H1 (cell line): ENCODE data around the gene MOCS1. TPM values are rescaled to one million over a fixed set of nuclear protein-coding genes. Genes with fewer than 3 reads are reported as not detected.

ENCODE experiments used
- BACH1 ChIP-seq: IDR thresholded peaks from 2 replicates; pipeline ENCODE4 v1.6.1; 2012; ENCODE audit warnings: low read length, improper control_type of control experiment
- CTCF ChIP-seq, 3 experiments: IDR thresholded peaks; 1 replicate in 2 of 3; 2 replicates in 1 of 3; pipeline versions ENCODE4 v1.5.1 to v1.6.1; 2011; ENCODE audit warnings: low read length in 3 of 3, mild to moderate bottlenecking in 3 of 3, inconsistent platforms in 2 of 3, low read depth in 1 of 3, moderate library complexity in 1 of 3; ENCODE audit not compliant: insufficient read depth in 1 of 3; ENCODE audit errors: control extremely low read depth in 1 of 3
- HDAC6 ChIP-seq: IDR thresholded peaks from one replicate; pipeline ENCODE4 v1.7.1; 2012; ENCODE audit warnings: low read depth, mild to moderate bottlenecking, inconsistent platforms, low read length, moderate library complexity
- polyA plus RNA-seq, 7 experiments: library from polyadenylated mRNA; depleted of rRNA in 3 of 7; stranded (reverse) in 5 of 7; unstranded in 2 of 7; fragments of >200 nt in 5 of 7; fragments of 200-250 nt in 2 of 7; gene quantifications; 1 replicate in 5 of 7; 2 replicates in 1 of 7; 4 replicates in 1 of 7; pipeline versions ENCODE4 v1.2.1 to v1.2.3, GENCODE V29; 2011 to 2013; ENCODE audit warnings: missing spikeins in 2 of 7, mixed read lengths in 2 of 7
- total RNA-seq: library from RNA; stranded (reverse); fragmentation: NEBNext Ultra II Directional; extraction: Animal tissue kit (Norgen Biotek cat#: 25700); gene quantifications from 2 replicates; pipeline ENCODE4 v1.2.1, GENCODE V29; 2021
- TF ChIP-seq, protein P1 (sequence below): IDR thresholded peaks from 2 replicates; pipeline ENCODE4 v1.6.1; 2011; ENCODE audit warnings: low read length, improper control_type of control experiment

MOCS1 gene
- total and polyA plus RNA-seq, 2 of the 8 experiments (the other 6 are each of a cell fraction or from before 2014, with no cell fraction given): 13.4 to 19.7 TPM

DNA sequence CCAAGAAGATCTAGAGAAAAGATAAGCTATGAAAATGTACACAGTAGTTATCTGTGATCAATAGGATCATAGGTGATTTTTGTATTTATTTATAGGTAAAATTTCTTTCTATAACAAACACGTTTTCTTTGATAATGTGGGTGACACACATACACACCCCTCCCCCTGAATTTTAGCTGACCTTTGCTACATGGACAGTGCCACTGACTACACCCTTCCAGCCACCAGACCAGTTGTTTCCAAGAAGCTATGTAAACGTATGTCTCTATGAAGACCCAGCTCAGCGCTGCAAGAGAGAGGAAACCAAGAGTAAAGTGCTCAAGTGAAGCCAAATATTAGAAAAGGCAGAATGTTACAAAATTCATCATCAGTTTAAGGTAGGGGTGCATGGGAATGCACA lies 16.3 kb downstream of the MOCS1 start (continued):
- TF ChIP-seq CTCF (IDR thresholded peaks at IDR 0.05; ENCODE audit: control extremely low read depth in 1 of 3, insufficient read depth in 1 of 3, low read depth in 1 of 3, low read length in 3 of 3): no peak
- no peak for TF ChIP-seq HDAC6
- TF ChIP-seq BACH1: no peak
- TF ChIP-seq, protein P1, sequence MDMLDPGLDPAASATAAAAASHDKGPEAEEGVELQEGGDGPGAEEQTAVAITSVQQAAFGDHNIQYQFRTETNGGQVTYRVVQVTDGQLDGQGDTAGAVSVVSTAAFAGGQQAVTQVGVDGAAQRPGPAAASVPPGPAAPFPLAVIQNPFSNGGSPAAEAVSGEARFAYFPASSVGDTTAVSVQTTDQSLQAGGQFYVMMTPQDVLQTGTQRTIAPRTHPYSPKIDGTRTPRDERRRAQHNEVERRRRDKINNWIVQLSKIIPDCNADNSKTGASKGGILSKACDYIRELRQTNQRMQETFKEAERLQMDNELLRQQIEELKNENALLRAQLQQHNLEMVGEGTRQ: no peak
